C4-2B (cell line): ENCODE results near the gene PM20D2.

ENCODE experiments used
- H3K27ac ChIP-seq: fragments of 450-650 bp; 2 replicates; pipeline ENCODE4 v1.5.1; 2017
- CTCF ChIP-seq: fragments of 450-650 bp; conservative IDR thresholded peaks from 2 replicates; pipeline ENCODE4 v1.5.1; 2017; ENCODE audit warnings: mild to moderate bottlenecking
- ZFX ChIP-seq: fragments of 450-650 bp; IDR thresholded peaks from 2 replicates; pipeline ENCODE4 v1.6.1; 2017

Gene PM20D2, protein sequence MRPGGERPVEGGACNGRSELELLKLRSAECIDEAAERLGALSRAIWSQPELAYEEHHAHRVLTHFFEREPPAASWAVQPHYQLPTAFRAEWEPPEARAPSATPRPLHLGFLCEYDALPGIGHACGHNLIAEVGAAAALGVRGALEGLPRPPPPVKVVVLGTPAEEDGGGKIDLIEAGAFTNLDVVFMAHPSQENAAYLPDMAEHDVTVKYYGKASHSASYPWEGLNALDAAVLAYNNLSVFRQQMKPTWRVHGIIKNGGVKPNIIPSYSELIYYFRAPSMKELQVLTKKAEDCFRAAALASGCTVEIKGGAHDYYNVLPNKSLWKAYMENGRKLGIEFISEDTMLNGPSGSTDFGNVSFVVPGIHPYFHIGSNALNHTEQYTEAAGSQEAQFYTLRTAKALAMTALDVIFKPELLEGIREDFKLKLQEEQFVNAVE

GRCh38 chr6:89145956-89146717 lies at the start of gene PM20D2:
TSS of gene PM20D2 (plus strand) at chr6:89146055. CDS start at chr6:89146145, 90 bp downstream.
- H3K27ac ChIP-seq: no peak within 1 kb of the TSS; the same call in 1 of the 2 replicates
- no peak for TF ChIP-seq ZFX
- no peak for TF ChIP-seq CTCF

DNA sequence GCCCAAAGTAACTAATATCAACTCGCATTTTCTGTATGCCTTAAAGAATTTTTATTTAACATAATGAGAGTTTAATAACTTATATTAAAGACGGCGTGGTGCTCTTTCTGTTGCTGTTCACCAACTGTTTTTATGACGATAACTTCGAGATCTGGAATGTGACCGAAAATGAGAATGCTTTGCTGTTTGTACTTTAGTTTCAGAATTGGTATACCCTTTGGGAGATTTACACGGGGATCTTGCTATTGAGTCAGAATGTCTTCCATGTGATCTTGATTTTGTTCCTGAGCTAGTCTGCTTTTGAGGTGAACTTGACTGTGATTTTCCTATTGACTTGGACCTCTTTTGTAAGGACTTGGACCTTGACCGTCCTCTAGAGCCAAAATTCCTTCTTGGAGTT lies 47.4 kb upstream of the PM20D2 start:
- no peak overlapping the region for H3K27ac ChIP-seq
- TF ChIP-seq ZFX (no peak), CTCF (no peak)

- TF ChIP-seq CTCF (no peak), ZFX (no peak)
- no peak overlapping the region for H3K27ac ChIP-seq
Measured at GRCh38 chr6:89100114-89100513, 45.7 kb upstream of the PM20D2 start.

DNA sequence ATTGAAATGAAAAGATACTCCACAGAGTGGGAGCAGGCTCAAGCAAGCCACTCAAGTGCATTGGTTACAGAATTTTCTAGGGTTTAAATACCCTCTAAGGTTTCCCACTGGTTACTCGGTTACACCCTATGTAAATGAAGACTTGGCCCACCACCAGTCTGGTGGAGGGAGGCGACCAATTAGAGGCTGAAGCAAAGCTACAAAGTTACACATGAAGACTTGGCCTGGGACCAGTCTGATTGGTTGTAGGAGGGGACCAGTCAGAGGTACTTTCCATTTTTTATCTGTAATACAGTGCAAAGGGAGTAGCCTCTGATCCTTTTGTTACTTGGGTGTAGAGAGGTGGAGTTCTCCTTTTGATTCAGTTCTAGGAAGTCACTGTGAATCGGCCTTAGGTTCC lies 35.6 kb upstream of the PM20D2 start:
- H3K27ac ChIP-seq: no peak overlapping the region
- TF ChIP-seq CTCF (no peak), ZFX (no peak)

- TF ChIP-seq ZFX (no peak), CTCF (no peak)
- H3K27ac ChIP-seq: no peak overlapping the region
Measured at GRCh38 chr6:89111933-89112332, 33.9 kb upstream of the PM20D2 start.

DNA sequence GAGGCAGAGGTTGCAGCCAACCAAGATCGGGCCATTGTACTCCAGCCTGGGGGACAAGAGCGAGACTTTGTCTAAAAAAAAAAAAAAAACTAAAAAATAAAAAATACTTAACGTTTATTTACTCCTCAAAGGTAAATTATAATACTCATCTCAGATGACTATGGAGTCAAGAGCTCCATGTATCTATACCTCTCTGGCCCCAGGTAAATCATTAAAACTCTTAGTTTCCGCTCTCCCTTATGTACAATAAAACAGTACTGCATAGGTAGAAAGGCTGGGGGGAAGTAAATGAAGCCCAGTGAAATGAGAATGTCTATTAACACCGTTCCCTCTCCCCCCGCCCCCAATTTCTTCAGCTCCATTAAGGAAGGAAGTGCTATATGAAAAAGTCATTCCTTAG lies 29.2 kb upstream of the PM20D2 start:
- H3K27ac ChIP-seq: no peak overlapping the region
- TF ChIP-seq CTCF (no peak), ZFX (no peak)
